ENCODE measurements around the gene RTEL1. TPM values are rescaled to one million over a fixed set of nuclear protein-coding genes. Genes with fewer than 3 reads are reported as not detected.
A peak's percentile ranks its signal among the peaks of the same experiment; 100 is the strongest.

RTEL1 gene
- total and polyA plus RNA-seq, 9 of the 15 experiments (the other 6 are each of a cell fraction or from before 2014, with no cell fraction given) = 0.36 to 61.0 (median 17.9) TPM

DNA sequence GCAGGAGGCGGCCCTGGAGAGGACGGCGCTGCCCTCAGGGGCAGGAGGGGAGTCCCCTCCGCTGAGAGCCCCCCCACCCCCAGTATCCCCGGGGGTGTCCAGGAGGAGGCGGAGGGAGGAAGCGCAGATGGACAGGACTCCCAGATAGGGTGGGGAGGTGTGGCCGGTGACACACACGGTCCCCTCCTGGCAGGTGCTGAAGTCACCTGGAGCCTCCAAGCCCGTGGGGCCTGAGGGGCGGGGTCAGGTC, 6.2 kb upstream of the RTEL1 start (continued):
- TF ChIP-seq, protein P1, sequence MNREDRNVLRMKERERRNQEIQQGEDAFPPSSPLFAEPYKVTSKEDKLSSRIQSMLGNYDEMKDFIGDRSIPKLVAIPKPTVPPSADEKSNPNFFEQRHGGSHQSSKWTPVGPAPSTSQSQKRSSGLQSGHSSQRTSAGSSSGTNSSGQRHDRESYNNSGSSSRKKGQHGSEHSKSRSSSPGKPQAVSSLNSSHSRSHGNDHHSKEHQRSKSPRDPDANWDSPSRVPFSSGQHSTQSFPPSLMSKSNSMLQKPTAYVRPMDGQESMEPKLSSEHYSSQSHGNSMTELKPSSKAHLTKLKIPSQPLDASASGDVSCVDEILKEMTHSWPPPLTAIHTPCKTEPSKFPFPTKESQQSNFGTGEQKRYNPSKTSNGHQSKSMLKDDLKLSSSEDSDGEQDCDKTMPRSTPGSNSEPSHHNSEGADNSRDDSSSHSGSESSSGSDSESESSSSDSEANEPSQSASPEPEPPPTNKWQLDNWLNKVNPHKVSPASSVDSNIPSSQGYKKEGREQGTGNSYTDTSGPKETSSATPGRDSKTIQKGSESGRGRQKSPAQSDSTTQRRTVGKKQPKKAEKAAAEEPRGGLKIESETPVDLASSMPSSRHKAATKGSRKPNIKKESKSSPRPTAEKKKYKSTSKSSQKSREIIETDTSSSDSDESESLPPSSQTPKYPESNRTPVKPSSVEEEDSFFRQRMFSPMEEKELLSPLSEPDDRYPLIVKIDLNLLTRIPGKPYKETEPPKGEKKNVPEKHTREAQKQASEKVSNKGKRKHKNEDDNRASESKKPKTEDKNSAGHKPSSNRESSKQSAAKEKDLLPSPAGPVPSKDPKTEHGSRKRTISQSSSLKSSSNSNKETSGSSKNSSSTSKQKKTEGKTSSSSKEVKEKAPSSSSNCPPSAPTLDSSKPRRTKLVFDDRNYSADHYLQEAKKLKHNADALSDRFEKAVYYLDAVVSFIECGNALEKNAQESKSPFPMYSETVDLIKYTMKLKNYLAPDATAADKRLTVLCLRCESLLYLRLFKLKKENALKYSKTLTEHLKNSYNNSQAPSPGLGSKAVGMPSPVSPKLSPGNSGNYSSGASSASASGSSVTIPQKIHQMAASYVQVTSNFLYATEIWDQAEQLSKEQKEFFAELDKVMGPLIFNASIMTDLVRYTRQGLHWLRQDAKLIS (CRISPR knock-in tag; IDR thresholded peaks at IDR 0.05) = no peak
- TF ChIP-seq ZNF830 (CRISPR knock-in tag; IDR thresholded peaks at IDR 0.05) (no peak), BRD4 (IDR thresholded peaks at IDR 0.05) (no peak), ZNF282 (CRISPR knock-in tag; IDR thresholded peaks at IDR 0.05) (no peak), SPI1 (IDR thresholded peaks at IDR 0.05; ENCODE audit: borderline replicate concordance, low read depth, low read length) (0 out of 2 replicates have a peak, but pooled peaks have one; percentile 3), DDX20 (tag; IDR thresholded peaks at IDR 0.05; ENCODE audit: low read depth) (no peak)
- TF ChIP-seq, protein P2, sequence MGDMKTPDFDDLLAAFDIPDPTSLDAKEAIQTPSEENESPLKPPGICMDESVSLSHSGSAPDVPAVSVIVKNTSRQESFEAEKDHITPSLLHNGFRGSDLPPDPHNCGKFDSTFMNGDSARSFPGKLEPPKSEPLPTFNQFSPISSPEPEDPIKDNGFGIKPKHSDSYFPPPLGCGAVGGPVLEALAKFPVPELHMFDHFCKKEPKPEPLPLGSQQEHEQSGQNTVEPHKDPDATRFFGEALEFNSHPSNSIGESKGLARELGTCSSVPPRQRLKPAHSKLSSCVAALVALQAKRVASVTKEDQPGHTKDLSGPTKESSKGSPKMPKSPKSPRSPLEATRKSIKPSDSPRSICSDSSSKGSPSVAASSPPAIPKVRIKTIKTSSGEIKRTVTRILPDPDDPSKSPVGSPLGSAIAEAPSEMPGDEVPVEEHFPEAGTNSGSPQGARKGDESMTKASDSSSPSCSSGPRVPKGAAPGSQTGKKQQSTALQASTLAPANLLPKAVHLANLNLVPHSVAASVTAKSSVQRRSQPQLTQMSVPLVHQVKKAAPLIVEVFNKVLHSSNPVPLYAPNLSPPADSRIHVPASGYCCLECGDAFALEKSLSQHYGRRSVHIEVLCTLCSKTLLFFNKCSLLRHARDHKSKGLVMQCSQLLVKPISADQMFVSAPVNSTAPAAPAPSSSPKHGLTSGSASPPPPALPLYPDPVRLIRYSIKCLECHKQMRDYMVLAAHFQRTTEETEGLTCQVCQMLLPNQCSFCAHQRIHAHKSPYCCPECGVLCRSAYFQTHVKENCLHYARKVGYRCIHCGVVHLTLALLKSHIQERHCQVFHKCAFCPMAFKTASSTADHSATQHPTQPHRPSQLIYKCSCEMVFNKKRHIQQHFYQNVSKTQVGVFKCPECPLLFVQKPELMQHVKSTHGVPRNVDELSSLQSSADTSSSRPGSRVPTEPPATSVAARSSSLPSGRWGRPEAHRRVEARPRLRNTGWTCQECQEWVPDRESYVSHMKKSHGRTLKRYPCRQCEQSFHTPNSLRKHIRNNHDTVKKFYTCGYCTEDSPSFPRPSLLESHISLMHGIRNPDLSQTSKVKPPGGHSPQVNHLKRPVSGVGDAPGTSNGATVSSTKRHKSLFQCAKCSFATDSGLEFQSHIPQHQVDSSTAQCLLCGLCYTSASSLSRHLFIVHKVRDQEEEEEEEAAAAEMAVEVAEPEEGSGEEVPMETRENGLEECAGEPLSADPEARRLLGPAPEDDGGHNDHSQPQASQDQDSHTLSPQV (IDR thresholded peaks at IDR 0.05) = no peak
- TF ChIP-seq, protein P3, sequence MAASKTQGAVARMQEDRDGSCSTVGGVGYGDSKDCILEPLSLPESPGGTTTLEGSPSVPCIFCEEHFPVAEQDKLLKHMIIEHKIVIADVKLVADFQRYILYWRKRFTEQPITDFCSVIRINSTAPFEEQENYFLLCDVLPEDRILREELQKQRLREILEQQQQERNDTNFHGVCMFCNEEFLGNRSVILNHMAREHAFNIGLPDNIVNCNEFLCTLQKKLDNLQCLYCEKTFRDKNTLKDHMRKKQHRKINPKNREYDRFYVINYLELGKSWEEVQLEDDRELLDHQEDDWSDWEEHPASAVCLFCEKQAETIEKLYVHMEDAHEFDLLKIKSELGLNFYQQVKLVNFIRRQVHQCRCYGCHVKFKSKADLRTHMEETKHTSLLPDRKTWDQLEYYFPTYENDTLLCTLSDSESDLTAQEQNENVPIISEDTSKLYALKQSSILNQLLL (CRISPR knock-in tag; IDR thresholded peaks at IDR 0.05; ENCODE audit: borderline replicate concordance) = no peak
